Pancreas (tissue), 10 donors: ENCODE results near the gene GPX4. TPM values are rescaled to one million over a fixed set of nuclear protein-coding genes. Genes with fewer than 3 reads are reported as not detected.

Experiments used
- ATAC-seq, 4 donors: fragments of 200-7000 bp; cut with Tn5 transposase; one replicate each; pipeline versions ENCODE4 v1.8.0 to v1.9.1; 2020; ENCODE audit warnings: mild to moderate bottlenecking in 4 of 4, moderate library complexity in 4 of 4
- DNase-seq, 6 donors: peaks; one replicate each; pipeline ENCODE4 v3.0.0-alpha.2; 2020
- FAIRE-seq: peaks from 2 replicates; lab custom pipeline; 2012; peaks lifted over from hg19 to GRCh38; lab: Jason Lieb, UNC
- H3K27ac ChIP-seq, 4 donors: fragments of 200-600 bp; sonication (generic); 1 replicate in 3 of 4; 2 replicates in 1 of 4; pipeline versions ENCODE4 v1.5.0 to v1.8.0; 2020
- H3K27me3 ChIP-seq, 4 donors: fragments of 200-600 bp; one replicate each; pipeline ENCODE4 v1.8.0; 2021
- H3K36me3 ChIP-seq, 3 donors: fragments of 200-600 bp; sonication (generic) in 1 of 3; one replicate each; pipeline versions ENCODE4 v1.5.0 to v1.8.0; 2020 to 2021
- H3K4me1 ChIP-seq, 3 donors: fragments of 200-600 bp; one replicate each; pipeline ENCODE4 v1.8.0; 2021
- H3K4me3 ChIP-seq, 4 donors: fragments of 200-600 bp; sonication (generic) in 2 of 4; one replicate each; pipeline versions ENCODE4 v1.5.0 to v1.8.0; 2020 to 2021
- H3K9me3 ChIP-seq, 4 donors: fragments of 200-600 bp; one replicate each; pipeline ENCODE4 v1.8.0; 2021
- WGBS, 2 donors: extraction: QIAGEN DNeasy Blood & Tissue Kit; methylation state at CpG; one replicate each; pipeline ENCODE4 v1.1.7; 2013; 5-methylcytosine and 5-hydroxymethylcytosine counted together
- intact Hi-C, 3 donors: fragments of 100-400 bp; cut with DNase I; formaldehyde crosslinking; loops; one replicate each; pipeline versions ENCODE4 v1.11.1 to v1.14.2; 2022
- polyA plus RNA-seq, 2 donors: library from polyadenylated mRNA; stranded (reverse); fragments of 200-250 nt; gene quantifications; one replicate each; pipeline ENCODE4 v1.2.3, GENCODE V29; 2013
- total RNA-seq, 6 donors: library from RNA; stranded (reverse); fragmentation: NEBNext Ultra II Directional in 4 of 6; extraction: Animal tissue kit (Norgen Biotek cat#: 25700) in 4 of 6; gene quantifications; one replicate each; pipeline versions ENCODE4 v1.2.1 to v1.2.4, GENCODE V29; 2021 to 2023
- TF ChIP-seq, protein P1 (sequence below), 4 donors: fragments of 200-600 bp; sonication (generic) in 3 of 4; IDR thresholded peaks; one replicate each; pipeline versions ENCODE4 v1.5.0 to v1.8.0; 2021; ENCODE audit warnings: antibody characterized with exemption in 4 of 4
- donor health status: healthy with polysubstance abuse.
- donor health status: DM: no; HTN: no; CAD: no; lungs with moderate emphysema.
- donor health status: DM: no; HTN: no; CAD: no.
- donor health status: control.
- donor health status: control.
- donor health status: Bipolar disorder and iron deficiency.
- donor health status: DM: yes; HTN: yes; CAD: no.
- donor health status: DM: no; HTN: no; CAD: no.
- donor health status: DM: no; HTN: no; CAD: no.
- donor health status: DM: yes; HTN: yes; CAD: no.

Gene GPX4
- total and polyA plus RNA-seq, 8 donors = 48.8 to 290 (median 76.8) TPM

DNA sequence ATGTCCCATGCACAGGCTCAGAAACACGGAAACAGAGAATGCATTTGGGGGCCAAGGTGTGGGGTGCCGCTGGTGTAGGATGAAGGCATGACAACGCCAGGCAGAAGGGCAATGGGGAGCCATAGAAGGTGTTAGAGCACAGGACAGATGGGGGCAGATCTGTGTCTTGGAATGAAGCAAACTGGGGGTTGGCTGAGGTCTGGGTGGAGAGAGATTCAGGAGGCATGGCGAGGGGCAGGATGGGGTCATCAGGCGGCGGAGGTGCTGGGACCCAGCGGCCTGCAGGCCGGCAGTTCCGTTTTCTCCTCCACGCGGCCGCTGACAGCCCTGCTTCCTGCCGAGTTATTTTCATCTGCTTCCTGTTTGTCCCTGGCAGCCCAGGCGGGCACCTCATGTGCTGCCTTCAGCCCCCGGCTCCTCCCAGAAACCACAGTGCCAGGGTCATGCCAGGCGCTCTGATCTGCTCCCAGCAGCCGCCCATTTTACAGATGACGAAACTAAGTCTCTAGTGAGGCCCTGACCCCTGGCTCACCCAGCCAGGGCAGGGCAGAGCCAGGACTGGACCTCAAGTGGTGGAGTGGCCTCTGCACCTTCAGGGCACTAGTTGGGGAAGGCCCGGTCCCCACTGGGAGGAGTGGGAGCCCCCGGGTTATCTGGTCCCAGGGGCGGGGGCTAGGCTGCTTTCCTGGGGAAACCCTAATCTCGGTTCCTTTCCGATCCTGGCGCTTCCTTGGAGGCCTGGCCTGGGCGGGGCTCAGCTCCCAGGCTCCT, 34.6 kb upstream of the GPX4 start:
- peak in 2 of 6 donors; percentile 61 to 67 for DNase-seq
- Histone ChIP-seq H3K27me3 (peaks cover 0 to 29% (median 2%) of the 10 kb centered on the region in 4 donors), H3K27ac (no peak overlapping the region), H3K36me3 (no peaks in the 10 kb centered on the region), H3K4me1 (peaks cover 0 to 10% (median 9%) of the 10 kb centered on the region in 3 donors), H3K4me3 (peak overlapping the region in 1 of 4 donors; percentile 55), H3K9me3 (no peaks in the 10 kb centered on the region)
- WGBS, 2 donors = 60 to 67% methylated on average over 19 to 25 of the region's 25 CpGs
- ATAC-seq = peak in 3 of 4 donors; percentile 19 to 36 (median 34)
- FAIRE-seq = no peak
- TF ChIP-seq, protein P1, sequence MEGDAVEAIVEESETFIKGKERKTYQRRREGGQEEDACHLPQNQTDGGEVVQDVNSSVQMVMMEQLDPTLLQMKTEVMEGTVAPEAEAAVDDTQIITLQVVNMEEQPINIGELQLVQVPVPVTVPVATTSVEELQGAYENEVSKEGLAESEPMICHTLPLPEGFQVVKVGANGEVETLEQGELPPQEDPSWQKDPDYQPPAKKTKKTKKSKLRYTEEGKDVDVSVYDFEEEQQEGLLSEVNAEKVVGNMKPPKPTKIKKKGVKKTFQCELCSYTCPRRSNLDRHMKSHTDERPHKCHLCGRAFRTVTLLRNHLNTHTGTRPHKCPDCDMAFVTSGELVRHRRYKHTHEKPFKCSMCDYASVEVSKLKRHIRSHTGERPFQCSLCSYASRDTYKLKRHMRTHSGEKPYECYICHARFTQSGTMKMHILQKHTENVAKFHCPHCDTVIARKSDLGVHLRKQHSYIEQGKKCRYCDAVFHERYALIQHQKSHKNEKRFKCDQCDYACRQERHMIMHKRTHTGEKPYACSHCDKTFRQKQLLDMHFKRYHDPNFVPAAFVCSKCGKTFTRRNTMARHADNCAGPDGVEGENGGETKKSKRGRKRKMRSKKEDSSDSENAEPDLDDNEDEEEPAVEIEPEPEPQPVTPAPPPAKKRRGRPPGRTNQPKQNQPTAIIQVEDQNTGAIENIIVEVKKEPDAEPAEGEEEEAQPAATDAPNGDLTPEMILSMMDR (IDR thresholded peaks at IDR 0.05) = no peak
- intact Hi-C loops = no loop called here

DNA sequence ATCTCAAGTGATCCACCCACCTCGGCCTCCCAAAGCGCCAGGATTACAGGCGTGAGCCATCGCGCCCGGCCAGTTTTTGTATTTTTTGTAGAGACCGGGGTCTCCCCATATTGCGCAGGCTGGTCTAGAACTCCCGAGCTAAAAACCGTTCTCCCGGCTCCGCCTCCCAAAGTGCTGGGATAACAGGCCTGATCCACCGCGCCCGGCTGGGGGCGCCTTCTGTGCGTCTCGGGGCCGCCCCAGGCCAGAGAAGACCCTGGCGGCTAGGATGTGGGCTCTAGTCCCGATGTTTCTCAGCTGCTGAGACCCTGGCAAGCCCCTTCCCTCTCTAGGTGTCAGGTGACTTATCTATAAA, 33.2 kb upstream of the GPX4 start:
- ATAC-seq = no peak
- WGBS, 2 donors = 10 to 17% methylated on average over 21 of the region's 21 CpGs
- intact Hi-C loops = no loop called here
- FAIRE-seq = no peak
- no peak overlapping the region for H3K4me3 ChIP-seq
- H3K9me3 ChIP-seq = no peaks in the 10 kb centered on the region
- H3K27ac ChIP-seq = no peak overlapping the region
- no peaks in the 10 kb centered on the region for H3K36me3 ChIP-seq
- TF ChIP-seq, protein P1 (IDR thresholded peaks at IDR 0.05) = no peak
- H3K4me1 ChIP-seq = peaks cover 0 to 12% (median 9%) of the 10 kb centered on the region in 3 donors
- H3K27me3 ChIP-seq = peaks cover 0 to 29% (median 2%) of the 10 kb centered on the region in 4 donors
- peak in 1 of 6 donors; percentile 52 for DNase-seq

GRCh38 chr19:1070931-1071791, 32.6 kb upstream of the GPX4 start:
- H3K4me1 ChIP-seq = peaks cover 0 to 13% (median 9%) of the 10 kb centered on the region in 3 donors
- no peaks in the 10 kb centered on the region for H3K36me3 ChIP-seq
- H3K27ac ChIP-seq = no peak overlapping the region
- FAIRE-seq (no peak), DNase-seq (peak in 1 of 6 donors; percentile 71), ATAC-seq (no peak)
- H3K27me3 ChIP-seq = peaks cover 0 to 29% (median 2%) of the 10 kb centered on the region in 4 donors
- TF ChIP-seq, protein P1 (IDR thresholded peaks at IDR 0.05) = no peak
- peak overlapping the region in 1 of 4 donors; percentile 3 for H3K4me3 ChIP-seq
- H3K9me3 ChIP-seq = no peaks in the 10 kb centered on the region
- intact Hi-C loops = no loop called here
- WGBS, 2 donors = 5 to 7% methylated on average over 54 to 99 of the region's 99 CpGs

GRCh38 chr19:1072371-1073015, 31.3 kb upstream of the GPX4 start:
- 79 to 81% methylated on average over 11 of the region's 11 CpGs for WGBS, 2 donors
- intact Hi-C loops = no loop called here
- peaks cover 0 to 29% (median 0%) of the 10 kb centered on the region in 4 donors for H3K27me3 ChIP-seq
- H3K36me3 ChIP-seq = no peaks in the 10 kb centered on the region
- TF ChIP-seq, protein P1 (IDR thresholded peaks at IDR 0.05) = no peak
- FAIRE-seq (no peak), DNase-seq (no peak), ATAC-seq (no peak)
- no peak overlapping the region for H3K4me3 ChIP-seq
- no peaks in the 10 kb centered on the region for H3K9me3 ChIP-seq
- H3K27ac ChIP-seq = no peak overlapping the region
- H3K4me1 ChIP-seq = peaks cover 0 to 10% (median 0%) of the 10 kb centered on the region in 3 donors
